Peyer's patch (tissue), 4 donors: Measurements from ENCODE around the gene MND1.

ENCODE experiments used
- POLR2A ChIP-seq, 2 donors: fragments of 450-650 bp; IDR thresholded peaks; one replicate each; pipeline ENCODE4 v1.5.1; 2017; ENCODE audit warnings: antibody characterized with exemption in 2 of 2, mild to moderate bottlenecking in 2 of 2, moderate library complexity in 2 of 2
- TF ChIP-seq, protein P1 (sequence below), 6 experiments: fragments of 450-650 bp in 4 of 6; fragments of 200-600 bp in 2 of 6; sonication (generic) in 1 of 6; IDR thresholded peaks; one replicate each; pipeline ENCODE4 v1.5.1; 2017 to 2019; ENCODE audit warnings: antibody characterized with exemption in 6 of 6, mild to moderate bottlenecking in 3 of 6, moderate library complexity in 1 of 6

DNA sequence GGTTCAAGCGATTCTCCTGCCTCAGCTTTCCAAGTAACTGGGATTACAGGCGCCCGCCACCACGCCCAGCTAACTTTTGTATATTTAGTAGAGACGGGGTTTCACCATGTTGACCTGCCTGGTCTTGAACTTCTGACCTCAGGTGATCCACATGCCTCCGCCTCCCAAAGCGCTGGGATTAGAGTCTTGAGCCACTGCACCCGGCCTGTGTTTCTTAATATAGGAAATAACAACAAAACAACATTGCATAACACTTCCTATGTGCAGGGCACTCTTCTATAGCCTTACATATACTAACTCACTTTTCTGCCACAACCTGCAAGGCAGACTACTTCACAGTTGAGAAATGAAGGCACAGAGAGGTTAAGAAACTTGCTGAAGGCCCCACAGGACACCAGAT, 108.9 kb downstream of the MND1 start:
- TF ChIP-seq, protein P1, sequence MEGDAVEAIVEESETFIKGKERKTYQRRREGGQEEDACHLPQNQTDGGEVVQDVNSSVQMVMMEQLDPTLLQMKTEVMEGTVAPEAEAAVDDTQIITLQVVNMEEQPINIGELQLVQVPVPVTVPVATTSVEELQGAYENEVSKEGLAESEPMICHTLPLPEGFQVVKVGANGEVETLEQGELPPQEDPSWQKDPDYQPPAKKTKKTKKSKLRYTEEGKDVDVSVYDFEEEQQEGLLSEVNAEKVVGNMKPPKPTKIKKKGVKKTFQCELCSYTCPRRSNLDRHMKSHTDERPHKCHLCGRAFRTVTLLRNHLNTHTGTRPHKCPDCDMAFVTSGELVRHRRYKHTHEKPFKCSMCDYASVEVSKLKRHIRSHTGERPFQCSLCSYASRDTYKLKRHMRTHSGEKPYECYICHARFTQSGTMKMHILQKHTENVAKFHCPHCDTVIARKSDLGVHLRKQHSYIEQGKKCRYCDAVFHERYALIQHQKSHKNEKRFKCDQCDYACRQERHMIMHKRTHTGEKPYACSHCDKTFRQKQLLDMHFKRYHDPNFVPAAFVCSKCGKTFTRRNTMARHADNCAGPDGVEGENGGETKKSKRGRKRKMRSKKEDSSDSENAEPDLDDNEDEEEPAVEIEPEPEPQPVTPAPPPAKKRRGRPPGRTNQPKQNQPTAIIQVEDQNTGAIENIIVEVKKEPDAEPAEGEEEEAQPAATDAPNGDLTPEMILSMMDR (IDR thresholded peaks at IDR 0.05): no peak
- TF ChIP-seq POLR2A (IDR thresholded peaks at IDR 0.05): no peak
